ENCODE results near the gene OR1I1. TPM values are rescaled to one million over a fixed set of nuclear protein-coding genes. Genes with fewer than 3 reads are reported as not detected.

The OR1I1 gene
- total and polyA plus RNA-seq, 8 donors = not detected

DNA sequence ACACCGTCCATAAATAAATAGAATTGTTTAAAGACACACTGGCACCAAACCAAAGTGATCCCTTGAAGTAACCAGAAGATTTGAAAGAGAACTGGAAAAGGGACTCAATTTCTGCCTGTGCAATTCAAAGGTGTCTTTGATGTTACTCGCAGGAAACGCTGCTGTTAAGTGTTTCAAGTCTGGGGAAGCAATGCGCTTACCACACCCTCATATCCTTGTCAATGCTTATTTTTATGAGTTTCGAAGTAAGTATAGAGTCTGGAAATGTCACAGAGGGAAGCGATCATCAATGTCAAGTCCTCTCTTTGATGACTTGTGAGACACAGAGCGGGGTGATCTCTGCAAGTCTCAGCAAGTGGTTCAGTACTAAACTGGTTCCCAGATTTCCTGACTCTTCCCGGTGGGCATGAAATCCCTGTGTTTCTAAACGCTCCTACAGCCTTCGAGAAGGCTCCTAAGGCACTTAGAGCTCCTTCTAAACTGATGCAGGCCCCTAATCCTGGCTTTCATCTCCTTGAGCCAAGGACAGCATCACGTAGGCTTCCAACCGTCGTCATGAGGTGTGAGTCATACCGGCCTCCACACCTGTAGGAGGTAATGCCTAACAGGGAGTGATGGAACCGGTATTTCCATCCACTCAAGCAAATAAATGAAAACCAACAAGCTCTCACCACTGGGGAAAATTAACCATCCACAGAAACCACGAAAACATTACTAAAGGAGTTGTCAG lies 48.0 kb downstream of the OR1I1 start:
- DNase-seq = no peak
- ATAC-seq = no peak
- no peak overlapping the region for H3K4me3 ChIP-seq
- no peaks in the 10 kb centered on the region for H3K36me3 ChIP-seq
- 51 to 55% methylated on average over 16 of the region's 16 CpGs for WGBS, 2 donors
- H3K4me1 ChIP-seq = peaks cover 4 to 6% (median 4%) of the 10 kb centered on the region in 3 donors
- no peaks in the 10 kb centered on the region for H3K27me3 ChIP-seq
- FAIRE-seq = no peak
- TF ChIP-seq, protein P1, sequence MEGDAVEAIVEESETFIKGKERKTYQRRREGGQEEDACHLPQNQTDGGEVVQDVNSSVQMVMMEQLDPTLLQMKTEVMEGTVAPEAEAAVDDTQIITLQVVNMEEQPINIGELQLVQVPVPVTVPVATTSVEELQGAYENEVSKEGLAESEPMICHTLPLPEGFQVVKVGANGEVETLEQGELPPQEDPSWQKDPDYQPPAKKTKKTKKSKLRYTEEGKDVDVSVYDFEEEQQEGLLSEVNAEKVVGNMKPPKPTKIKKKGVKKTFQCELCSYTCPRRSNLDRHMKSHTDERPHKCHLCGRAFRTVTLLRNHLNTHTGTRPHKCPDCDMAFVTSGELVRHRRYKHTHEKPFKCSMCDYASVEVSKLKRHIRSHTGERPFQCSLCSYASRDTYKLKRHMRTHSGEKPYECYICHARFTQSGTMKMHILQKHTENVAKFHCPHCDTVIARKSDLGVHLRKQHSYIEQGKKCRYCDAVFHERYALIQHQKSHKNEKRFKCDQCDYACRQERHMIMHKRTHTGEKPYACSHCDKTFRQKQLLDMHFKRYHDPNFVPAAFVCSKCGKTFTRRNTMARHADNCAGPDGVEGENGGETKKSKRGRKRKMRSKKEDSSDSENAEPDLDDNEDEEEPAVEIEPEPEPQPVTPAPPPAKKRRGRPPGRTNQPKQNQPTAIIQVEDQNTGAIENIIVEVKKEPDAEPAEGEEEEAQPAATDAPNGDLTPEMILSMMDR (IDR thresholded peaks at IDR 0.05) = no peak
- intact Hi-C loops (cut with DNase I) = no loop called here
- H3K9me3 ChIP-seq = no peaks in the 10 kb centered on the region
- no peak overlapping the region for H3K27ac ChIP-seq

DNA sequence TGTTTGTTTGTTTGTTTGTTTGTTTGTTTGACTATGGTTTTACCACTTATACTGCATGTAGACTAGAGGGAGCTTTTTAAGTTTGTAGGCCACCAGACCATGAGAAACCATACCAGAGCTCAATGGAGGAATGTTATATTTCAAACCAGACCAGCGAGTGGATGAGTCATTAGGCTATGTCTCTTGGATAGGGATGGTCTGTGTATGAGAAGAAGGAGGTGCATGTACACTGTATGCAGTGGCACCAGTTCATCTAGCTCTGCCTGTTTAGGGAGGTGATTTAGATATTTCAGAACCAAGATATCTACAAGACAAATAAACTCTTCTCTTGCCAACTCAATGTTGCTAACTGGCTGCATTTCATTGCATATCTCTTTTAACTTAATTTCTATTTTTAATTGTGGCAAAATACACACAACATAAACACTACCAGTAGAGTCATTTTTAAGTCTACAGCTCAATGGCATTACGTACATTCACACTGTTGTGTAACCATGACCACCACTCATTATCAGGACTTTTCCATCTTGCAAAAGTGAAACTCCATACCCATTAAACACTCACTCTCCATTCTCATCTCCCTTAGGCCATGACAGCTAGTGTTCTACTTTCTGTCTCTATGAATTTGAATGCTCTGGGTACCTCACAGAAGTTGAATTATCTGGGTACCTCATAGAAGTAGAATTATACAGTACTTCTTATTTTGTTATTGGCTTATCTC lies 54.4 kb downstream of the OR1I1 start:
- Histone ChIP-seq H3K9me3 (no peaks in the 10 kb centered on the region), H3K27me3 (no peaks in the 10 kb centered on the region), H3K4me1 (no peaks in the 10 kb centered on the region), H3K27ac (no peak overlapping the region), H3K4me3 (no peak overlapping the region), H3K36me3 (no peaks in the 10 kb centered on the region)
- DNase-seq (no peak), ATAC-seq (no peak), FAIRE-seq (no peak)
- TF ChIP-seq, protein P1 (IDR thresholded peaks at IDR 0.05) = no peak
- WGBS, 2 donors = 68 to 87% methylated on average over 2 of the region's 2 CpGs
- intact Hi-C loops (cut with DNase I) = no loop called here

DNA sequence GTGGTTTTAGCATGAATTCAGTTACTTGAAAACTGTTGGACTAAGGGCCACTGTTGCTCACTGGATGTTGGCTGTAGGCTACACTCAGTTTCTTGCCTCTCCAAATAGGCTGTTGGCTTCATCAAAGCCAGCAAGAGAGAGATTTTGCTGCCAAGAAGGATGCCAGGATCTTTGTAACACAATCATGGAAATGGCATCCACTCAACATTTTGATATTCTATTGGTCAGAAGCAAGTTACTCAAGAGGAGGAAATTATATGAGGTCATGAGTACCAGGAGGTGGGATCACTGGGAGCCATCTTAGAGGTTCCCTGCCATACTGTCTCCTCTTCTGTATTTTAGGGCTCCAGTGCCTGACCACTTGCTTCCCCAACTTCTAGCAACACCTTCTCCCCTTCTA lies 55.8 kb downstream of the OR1I1 start:
- Histone ChIP-seq H3K27me3 (no peaks in the 10 kb centered on the region), H3K4me1 (no peaks in the 10 kb centered on the region), H3K9me3 (no peaks in the 10 kb centered on the region), H3K36me3 (no peaks in the 10 kb centered on the region), H3K4me3 (no peak overlapping the region), H3K27ac (no peak overlapping the region)
- ATAC-seq (no peak), DNase-seq (no peak), FAIRE-seq (no peak)
- intact Hi-C loops (cut with DNase I) = no loop called here
- TF ChIP-seq, protein P1 (IDR thresholded peaks at IDR 0.05) = no peak

DNA sequence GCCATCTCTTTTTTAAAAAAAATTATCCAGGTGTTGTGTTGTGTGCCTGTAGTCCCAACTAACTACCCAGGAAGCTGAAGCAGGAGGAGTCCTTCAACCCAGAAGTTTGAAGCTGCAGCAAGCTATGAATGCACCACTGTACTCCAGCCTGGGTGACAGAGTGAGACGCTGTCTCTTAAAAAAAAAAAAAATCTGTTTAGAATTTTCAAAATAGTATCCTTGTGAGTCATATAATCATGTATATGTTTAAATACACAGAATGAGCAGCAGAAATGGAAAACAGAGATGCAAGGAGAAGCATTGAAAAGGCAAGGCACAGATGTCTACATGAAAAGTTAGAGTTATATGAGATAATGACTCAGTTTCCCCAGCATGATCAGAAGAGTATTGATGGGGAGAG lies 56.4 kb downstream of the OR1I1 start:
- Histone ChIP-seq H3K9me3 (no peaks in the 10 kb centered on the region), H3K36me3 (no peaks in the 10 kb centered on the region), H3K27me3 (no peaks in the 10 kb centered on the region), H3K27ac (no peak overlapping the region), H3K4me3 (no peak overlapping the region), H3K4me1 (no peaks in the 10 kb centered on the region)
- no peak for ATAC-seq
- FAIRE-seq = no peak
- 73 to 75% methylated on average over 1 of the region's 1 CpG for WGBS, 2 donors
- intact Hi-C loops (cut with DNase I) = no loop called here
- DNase-seq = no peak
- TF ChIP-seq, protein P1 (IDR thresholded peaks at IDR 0.05) = no peak

DNA sequence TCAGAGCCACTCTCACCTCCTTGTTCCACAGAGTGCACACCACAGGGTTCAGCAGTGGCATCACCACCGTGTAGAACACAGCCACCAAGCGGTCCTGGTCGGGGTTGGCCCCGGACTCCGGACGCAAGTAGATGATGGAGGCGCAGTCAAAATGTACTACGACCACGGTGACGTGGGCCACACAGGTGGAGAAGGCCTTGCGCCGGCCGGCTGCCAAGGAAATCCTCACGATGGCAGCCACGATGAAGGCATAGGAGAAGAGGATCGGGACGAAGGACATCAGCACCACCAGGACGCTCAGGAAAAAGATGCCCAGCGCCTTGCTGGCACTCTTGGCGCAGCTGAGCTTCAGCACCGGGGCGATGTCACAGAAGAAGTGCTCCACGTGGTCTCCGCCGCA lies 59.1 kb downstream of the OR1I1 start:
- no peak for FAIRE-seq

More for the DNA sequence above, 59.1 kb downstream of the OR1I1 start:
- Histone ChIP-seq H3K9me3 (no peaks in the 10 kb centered on the region), H3K27ac (no peak overlapping the region), H3K36me3 (no peaks in the 10 kb centered on the region), H3K4me1 (no peaks in the 10 kb centered on the region), H3K4me3 (no peak overlapping the region), H3K27me3 (no peaks in the 10 kb centered on the region)
- intact Hi-C loops (cut with DNase I) = no loop called here
- DNase-seq = no peak
- TF ChIP-seq, protein P1 (IDR thresholded peaks at IDR 0.05) = no peak
- no peak for ATAC-seq
- 83 to 91% methylated on average over 25 of the region's 25 CpGs for WGBS, 2 donors
